K562 (cell line): Measurements from ENCODE around the gene DNAH17. TPM values are rescaled to one million over a fixed set of nuclear protein-coding genes. Genes with fewer than 3 reads are reported as not detected.

Source experiments
- ATF3 ChIP-seq, 2 experiments: fragments of 450-650 bp in 1 of 2; sonication (generic) in 1 of 2; formaldehyde crosslinking in 1 of 2; IDR thresholded peaks in 1 of 2; conservative IDR thresholded peaks in 1 of 2; 2 replicates each; pipeline versions ENCODE4 v1.6.1 to v1.8.1; 2016 to 2023; ENCODE audit warnings: mild to moderate bottlenecking in 2 of 2, moderate library complexity in 2 of 2, inconsistent platforms in 1 of 2, missing genetic modification reagents in 1 of 2
- GABPB1 ChIP-seq: sonication (generic); formaldehyde crosslinking; IDR thresholded peaks from 2 replicates; pipeline ENCODE4 v1.8.0; 2022; ENCODE audit warnings: mild to moderate bottlenecking, missing genetic modification reagents
- GTF2E2 ChIP-seq: fragments of 200-800 bp; sonication (Bioruptor generic); IDR thresholded peaks from 2 replicates; pipeline ENCODE4 v1.6.1; 2016; ENCODE audit warnings: missing genetic modification characterization, missing compliant biosample characterization
- HMG20B ChIP-seq: fragments of 250-450 bp; sonication (Bioruptor Pico); IDR thresholded peaks from 2 replicates; pipeline ENCODE4 v1.5.0; 2021; ENCODE audit warnings: mild to moderate bottlenecking
- JUN ChIP-seq, 2 experiments: sonication (generic) in 1 of 2; formaldehyde crosslinking in 1 of 2; IDR thresholded peaks; 2 replicates each; pipeline versions ENCODE4 v1.6.1 to v1.8.0; 2012 to 2022; ENCODE audit warnings: borderline replicate concordance in 2 of 2, mild to moderate bottlenecking in 2 of 2, improper control_type of control experiment in 1 of 2, low read depth in 1 of 2, low read length in 1 of 2, missing genetic modification reagents in 1 of 2
- KHSRP ChIP-seq: fragments of 450-650 bp; IDR thresholded peaks from 2 replicates; pipeline ENCODE4 v1.6.1; 2017
- MAX ChIP-seq: sonication (generic); formaldehyde crosslinking; IDR thresholded peaks from 2 replicates; pipeline ENCODE4 v1.9.0; 2022; ENCODE audit warnings: mild to moderate bottlenecking, missing genetic modification reagents
- MEF2D ChIP-seq: conservative IDR thresholded peaks from 2 replicates; pipeline ENCODE4 v1.6.1; 2016; ENCODE audit warnings: low read depth, missing genetic modification characterization, missing compliant biosample characterization
- MIER1 ChIP-seq: fragments of 450-650 bp; IDR thresholded peaks from 2 replicates; pipeline ENCODE4 v1.6.1; 2016; ENCODE audit warnings: antibody characterized with exemption, mild to moderate bottlenecking, low read depth
- MYC ChIP-seq, 2 experiments: fragments of 250-450 bp in 1 of 2; sonication (Bioruptor Pico) in 1 of 2; IDR thresholded peaks; 2 replicates each; pipeline versions ENCODE4 v1.5.1 to v1.6.1; 2012 to 2021; ENCODE audit warnings: low read depth in 2 of 2, borderline replicate concordance in 1 of 2, improper control_type of control experiment in 1 of 2, low read length in 1 of 2, mild to moderate bottlenecking in 1 of 2, moderate library complexity in 1 of 2
- POLR2AphosphoS5 ChIP-seq: IDR thresholded peaks from 2 replicates; pipeline ENCODE4 v1.6.1; 2011; ENCODE audit warnings: mild to moderate bottlenecking, low read depth, low read length, moderate library complexity; ENCODE audit not compliant: control insufficient read depth, insufficient read depth
- SNIP1 ChIP-seq: fragments of 450-650 bp; IDR thresholded peaks from 2 replicates; pipeline ENCODE4 v1.7.1; 2017; ENCODE audit warnings: low read depth, mild to moderate bottlenecking
- ZBTB11 ChIP-seq, 3 experiments: fragments of 200-800 bp in 1 of 3; fragments of 250-450 bp in 1 of 3; fragments of 450-650 bp in 1 of 3; sonication (Bioruptor Pico) in 1 of 3; sonication (Bioruptor generic) in 1 of 3; formaldehyde crosslinking in 1 of 3; IDR thresholded peaks; 2 replicates each; pipeline versions ENCODE4 v1.6.1 to v1.8.0; 2016 to 2022; ENCODE audit warnings: mild to moderate bottlenecking in 2 of 3, missing genetic modification characterization in 2 of 3, missing compliant biosample characterization in 1 of 3, moderate library complexity in 1 of 3
- ZBTB33 ChIP-seq: sonication (generic); formaldehyde crosslinking; IDR thresholded peaks from 2 replicates; pipeline ENCODE4 v1.8.1; 2023; ENCODE audit warnings: mild to moderate bottlenecking, missing genetic modification reagents
- ZFP1 ChIP-seq: fragments of 450-650 bp; formaldehyde crosslinking; IDR thresholded peaks from 2 replicates; pipeline ENCODE4 v1.4.0; 2020; ENCODE audit warnings: mild to moderate bottlenecking, mixed read lengths
- ZNF512 ChIP-seq: IDR thresholded peaks from 2 replicates; pipeline ENCODE4 v1.6.1; 2016; ENCODE audit warnings: missing genetic modification characterization, missing compliant biosample characterization
- ZNF668 ChIP-seq: fragments of 250-450 bp; sonication (Bioruptor Pico); IDR thresholded peaks from 2 replicates; pipeline ENCODE4 v1.8.0; 2022; ENCODE audit warnings: mild to moderate bottlenecking, inconsistent platforms
- polyA plus RNA-seq, 8 experiments: library from polyadenylated mRNA; depleted of rRNA in 4 of 8; stranded (reverse) in 5 of 8; unstranded in 3 of 8; fragments of >200 nt; fragmentation: Nextera tagmentation in 2 of 8; fragmentation: Illumina TruSeq in 1 of 8; extraction: Ambion mirVana in 2 of 8; extraction: Trizol in 1 of 8; gene quantifications; 2 replicates each; pipeline versions ENCODE4 v1.2.1 to v1.2.3, GENCODE V29; 2011 to 2014; ENCODE audit warnings: inconsistent platforms in 1 of 8, missing spikeins in 1 of 8
- total RNA-seq, 7 experiments: library from RNA; depleted of rRNA in 6 of 7; stranded (reverse); fragments of >200 nt in 6 of 7; fragmentation: Illumina TruSeq in 2 of 7; extraction: Trizol in 2 of 7; gene quantifications; 2 replicates each; pipeline versions ENCODE4 v1.2.1 to v1.2.3, GENCODE V29; 2011 to 2021; ENCODE audit warnings: low replicate concordance in 1 of 7

The DNAH17 gene
- total and polyA plus RNA-seq, 9 of the 15 experiments (the other 6 are each of a cell fraction or from before 2014, with no cell fraction given): under 0.01 to 0.06 (median 0.03) TPM; not detected in 5

GRCh38 chr17:78558181-78558850, 18.9 kb downstream of the DNAH17 start (continued):
- TF ChIP-seq ZBTB33 (CRISPR knock-in tag) (no peak), MAX (CRISPR knock-in tag) (peak; percentile 41; the same call in 1 of the 2 replicates), KHSRP (peak; percentile 99), MIER1 (no peak), ZFP1 (CRISPR knock-in tag) (no peak), ATF3 (IDR thresholded peaks at IDR 0.05) (peak; percentile 100), ATF3 (CRISPR knock-in tag; conservative IDR thresholded peaks at IDR 0.05) (peak; percentile 98), ZNF668 (CRISPR knock-in tag) (no peak), HMG20B (no peak), GABPB1 (CRISPR knock-in tag) (peak; percentile 76), ZNF512 (tag) (no peak), MYC (IDR thresholded peaks at IDR 0.05; ENCODE audit: low read depth, low read length) (no peak), MYC (CRISPR knock-in tag; IDR thresholded peaks at IDR 0.05; ENCODE audit: borderline replicate concordance, low read depth) (no peak), ZBTB11 (CRISPR knock-in tag; IDR thresholded peaks at IDR 0.05) (0 out of 6 replicates have a peak, but pooled peaks of 1 of the 3 experiments have one; percentile 28), MEF2D (tag) (0 out of 2 replicates have a peak, but pooled peaks have one; percentile 63), POLR2AphosphoS5 (no peak), JUN (IDR thresholded peaks at IDR 0.05; ENCODE audit: borderline replicate concordance, low read depth, low read length) (peak; percentile 99), JUN (CRISPR knock-in tag; IDR thresholded peaks at IDR 0.05; ENCODE audit: borderline replicate concordance) (peak; percentile 100), GTF2E2 (tag) (no peak), SNIP1 (peak; percentile 77; the same call in 1 of the 2 replicates)
